ENCODE results near the gene RUVBL1. TPM values are rescaled to one million over a fixed set of nuclear protein-coding genes. Genes with fewer than 3 reads are reported as not detected.
A peak's percentile ranks its signal among the peaks of the same experiment; 100 is the strongest.

Gene RUVBL1
- total and polyA plus RNA-seq, 4 donors, result 13.3 to 23.1 (median 13.9) TPM

GRCh38 chr3:128131897-128132646 lies 8.5 kb upstream of the RUVBL1 start:
- no peaks in the 10 kb centered on the region for H3K36me3 ChIP-seq (ENCODE audit: control insufficient read depth in 4 of 4, insufficient read depth in 3 of 4, low read depth in 1 of 4, low read length in 3 of 4)
- H3K4me3 ChIP-seq (ENCODE audit: low read depth in 1 of 3, low read length in 3 of 3), result no peak overlapping the region
- peak overlapping the region in 1 of 2 donors; percentile 46 for H3K27ac ChIP-seq (ENCODE audit: low read depth in 1 of 2, low read length in 2 of 2)
- H3K27me3 ChIP-seq (ENCODE audit: control insufficient read depth in 4 of 4, insufficient read depth in 4 of 4, low read length in 3 of 4), result no peaks in the 10 kb centered on the region
- no peak for DNase-seq (ENCODE audit: low spot score)
- WGBS, result 79% methylated on average over 7 of the region's 7 CpGs
- no peak overlapping the region for H3K9ac ChIP-seq (ENCODE audit: low read depth in 1 of 2, low read length in 2 of 2)
- H3K4me1 ChIP-seq (ENCODE audit: control insufficient read depth in 4 of 4, insufficient read depth in 4 of 4, low read length in 3 of 4), result peaks cover 0 to 10% (median 6%) of the 10 kb centered on the region in 4 donors
- H3K9me3 ChIP-seq (ENCODE audit: control insufficient read depth in 4 of 4, low read length in 3 of 4), result peaks cover 0 to 6% (median 0%) of the 10 kb centered on the region in 4 donors
- no peak for TF ChIP-seq FOXA2 (IDR thresholded peaks at IDR 0.05)
- peak; percentile 12 to 30 for TF ChIP-seq RAD21 (IDR thresholded peaks at IDR 0.05)
- TF ChIP-seq SP1 (IDR thresholded peaks at IDR 0.05), result peak; percentile 70
- TF ChIP-seq FOXA1 (IDR thresholded peaks at IDR 0.05), result no peak
- peak; percentile 84 to 87 for TF ChIP-seq HNF4A (conservative IDR thresholded peaks at IDR 0.05)
- peak in 1 of 2 donors; percentile 51 for TF ChIP-seq RXRA (IDR thresholded peaks at IDR 0.05)
- TF ChIP-seq JUND (IDR thresholded peaks at IDR 0.05), result no peak
- no peak for TF ChIP-seq HNF4G (IDR thresholded peaks at IDR 0.05)

GRCh38 chr3:128128251-128128650 lies 4.6 kb upstream of the RUVBL1 start:
- peaks cover 0 to 6% (median 0%) of the 10 kb centered on the region in 4 donors for H3K9me3 ChIP-seq (ENCODE audit: control insufficient read depth in 4 of 4, low read length in 3 of 4)
- DNase-seq (ENCODE audit: low spot score), result no peak
- WGBS, result 63% methylated on average over 1 of the region's 1 CpG

More at GRCh38 chr3:128128251-128128650, 4.6 kb upstream of the RUVBL1 start:
- Histone ChIP-seq H3K9ac (ENCODE audit: low read depth in 1 of 2, low read length in 2 of 2) (no peak overlapping the region), H3K4me3 (ENCODE audit: low read depth in 1 of 3, low read length in 3 of 3) (no peak overlapping the region), H3K36me3 (ENCODE audit: control insufficient read depth in 4 of 4, insufficient read depth in 3 of 4, low read depth in 1 of 4, low read length in 3 of 4) (no peaks in the 10 kb centered on the region), H3K4me1 (ENCODE audit: control insufficient read depth in 4 of 4, insufficient read depth in 4 of 4, low read length in 3 of 4) (peaks cover 0 to 15% (median 8%) of the 10 kb centered on the region in 4 donors), H3K27ac (ENCODE audit: low read depth in 1 of 2, low read length in 2 of 2) (no peak overlapping the region), H3K27me3 (ENCODE audit: control insufficient read depth in 4 of 4, insufficient read depth in 4 of 4, low read length in 3 of 4) (no peaks in the 10 kb centered on the region)
- no peak for TF ChIP-seq SP1 (IDR thresholded peaks at IDR 0.05)
- no peak for TF ChIP-seq ZBTB33 (IDR thresholded peaks at IDR 0.05)
- no peak for TF ChIP-seq REST (IDR thresholded peaks at IDR 0.05)
- TF ChIP-seq RXRA (IDR thresholded peaks at IDR 0.05), result no peak
- TF ChIP-seq HNF4G (IDR thresholded peaks at IDR 0.05), result no peak
- TF ChIP-seq RAD21 (IDR thresholded peaks at IDR 0.05), result no peak
- TF ChIP-seq NR2F2 (IDR thresholded peaks at IDR 0.05), result no peak
- no peak for TF ChIP-seq TAF1 (conservative IDR thresholded peaks at IDR 0.05)
- TF ChIP-seq FOXA2 (IDR thresholded peaks at IDR 0.05), result no peak
- no peak for TF ChIP-seq CTCF (IDR thresholded peaks at IDR 0.05; ENCODE audit: low read depth, low read length, missing input control)
- no peak for TF ChIP-seq ATF3 (IDR thresholded peaks at IDR 0.05)

All from liver (tissue), 9 donors.